SK-N-SH (cell line): ENCODE results near the gene ST8SIA4.

Experiments
- CTCF ChIP-seq: fragments of 200-600 bp; sonication (generic); IDR thresholded peaks from 2 replicates; pipeline ENCODE4 v1.6.1; 2017; ENCODE audit warnings: antibody characterized with exemption, mild to moderate bottlenecking, moderate library complexity
- EP300 ChIP-seq, 2 experiments: IDR thresholded peaks; 2 replicates each; pipeline versions ENCODE4 v1.4.0 to v1.6.1; 2012; ENCODE audit warnings: borderline replicate concordance in 1 of 2, low read depth in 1 of 2, low read length in 1 of 2
- FOXJ3 ChIP-seq: sonication (generic); formaldehyde crosslinking; IDR thresholded peaks from 2 replicates; pipeline ENCODE4 v1.5.1; 2020; ENCODE audit warnings: mild to moderate bottlenecking, missing genetic modification reagents
- POLR2AphosphoS5 ChIP-seq: IDR thresholded peaks from 2 replicates; pipeline ENCODE4 v1.6.1; 2012; ENCODE audit warnings: low read depth, low read length
- RAD21 ChIP-seq: IDR thresholded peaks from 2 replicates; pipeline ENCODE4 v1.6.1; 2012; ENCODE audit warnings: mild to moderate bottlenecking, low read length
- RFX5 ChIP-seq: IDR thresholded peaks from 2 replicates; pipeline ENCODE4 v1.6.1; 2012; ENCODE audit warnings: mild to moderate bottlenecking, improper control_type of control experiment, low read length

- no peak for TF ChIP-seq RFX5
- no peak for TF ChIP-seq CTCF
- no peak for TF ChIP-seq FOXJ3
- TF ChIP-seq POLR2AphosphoS5 = no peak
- TF ChIP-seq RAD21 = no peak
- TF ChIP-seq EP300 (IDR thresholded peaks at IDR 0.05; ENCODE audit: borderline replicate concordance in 1 of 2, low read depth in 1 of 2, low read length in 1 of 2) = no peak
Measured at GRCh38 chr5:100797861-100798260, 105.2 kb downstream of the ST8SIA4 start.
